Stimulated activated CD4-positive, alpha-beta T cell treated with anti-CD3 and anti-CD28 coated beads, Interleukin-4, amount 100 ng/mL, for 4 hours (primary cell): ENCODE data around the gene TMPRSS6.

Experiments used
- DNase-seq, 2 experiments: peaks; one replicate each; pipeline ENCODE4 v3.0.0-alpha.2; 2020

TMPRSS6 gene

DNA sequence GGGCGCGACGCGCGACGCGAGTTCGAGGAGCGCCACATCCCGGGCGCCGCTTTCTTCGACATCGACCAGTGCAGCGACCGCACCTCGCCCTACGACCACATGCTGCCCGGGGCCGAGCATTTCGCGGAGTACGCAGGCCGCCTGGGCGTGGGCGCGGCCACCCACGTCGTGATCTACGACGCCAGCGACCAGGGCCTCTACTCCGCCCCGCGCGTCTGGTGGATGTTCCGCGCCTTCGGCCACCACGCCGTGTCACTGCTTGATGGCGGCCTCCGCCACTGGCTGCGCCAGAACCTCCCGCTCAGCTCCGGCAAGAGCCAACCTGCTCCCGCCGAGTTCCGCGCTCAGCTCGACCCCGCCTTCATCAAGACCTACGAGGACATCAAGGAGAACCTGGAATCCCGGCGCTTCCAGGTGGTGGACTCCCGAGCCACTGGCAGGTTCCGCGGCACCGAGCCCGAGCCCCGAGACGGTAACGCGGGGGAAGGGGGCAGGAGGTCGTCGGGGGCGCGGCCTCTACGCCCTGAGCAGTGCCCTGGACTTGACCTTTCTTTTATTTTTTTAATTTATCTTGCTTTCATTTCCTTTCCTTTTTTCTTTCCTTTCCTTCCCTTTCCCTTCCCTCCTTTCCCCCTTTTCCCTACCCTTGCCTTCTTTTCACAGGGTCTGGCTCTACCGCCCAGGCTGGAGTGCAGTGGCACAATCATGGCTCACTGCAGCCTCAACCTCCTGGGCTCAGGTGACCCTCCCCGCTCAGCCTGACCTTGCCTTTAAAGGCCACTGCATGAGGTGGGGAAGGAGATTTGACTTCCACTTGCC, 85.0 kb downstream of the TMPRSS6 start:
- no peak for DNase-seq

DNA sequence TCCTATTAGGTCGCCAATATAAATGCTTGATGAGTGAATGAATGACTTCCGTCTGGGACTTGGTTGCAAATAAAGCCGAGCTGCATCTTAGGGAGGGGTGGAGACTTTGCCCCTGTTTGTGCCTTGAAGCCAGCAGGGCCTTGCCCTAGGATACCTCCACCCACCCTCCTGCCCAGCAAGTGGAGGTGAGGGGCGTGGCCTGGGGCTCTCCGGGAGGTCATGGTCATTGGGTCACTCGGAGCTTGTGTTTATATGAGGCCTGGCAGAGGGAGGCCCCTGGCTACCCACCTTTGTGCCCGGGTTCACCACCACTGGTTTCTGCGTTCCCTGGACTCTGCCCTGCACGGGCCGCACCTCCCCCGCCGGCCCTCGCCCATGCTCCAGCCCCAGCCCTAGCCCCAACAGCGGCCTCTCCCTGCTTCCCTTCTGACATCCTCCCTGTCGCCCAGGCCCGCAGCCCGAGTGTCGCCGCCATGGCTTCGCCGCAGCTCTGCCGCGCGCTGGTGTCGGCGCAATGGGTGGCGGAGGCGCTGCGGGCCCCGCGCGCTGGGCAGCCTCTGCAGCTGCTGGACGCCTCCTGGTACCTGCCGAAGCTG, 85.7 kb downstream of the TMPRSS6 start:
- DNase-seq: no peak

DNA sequence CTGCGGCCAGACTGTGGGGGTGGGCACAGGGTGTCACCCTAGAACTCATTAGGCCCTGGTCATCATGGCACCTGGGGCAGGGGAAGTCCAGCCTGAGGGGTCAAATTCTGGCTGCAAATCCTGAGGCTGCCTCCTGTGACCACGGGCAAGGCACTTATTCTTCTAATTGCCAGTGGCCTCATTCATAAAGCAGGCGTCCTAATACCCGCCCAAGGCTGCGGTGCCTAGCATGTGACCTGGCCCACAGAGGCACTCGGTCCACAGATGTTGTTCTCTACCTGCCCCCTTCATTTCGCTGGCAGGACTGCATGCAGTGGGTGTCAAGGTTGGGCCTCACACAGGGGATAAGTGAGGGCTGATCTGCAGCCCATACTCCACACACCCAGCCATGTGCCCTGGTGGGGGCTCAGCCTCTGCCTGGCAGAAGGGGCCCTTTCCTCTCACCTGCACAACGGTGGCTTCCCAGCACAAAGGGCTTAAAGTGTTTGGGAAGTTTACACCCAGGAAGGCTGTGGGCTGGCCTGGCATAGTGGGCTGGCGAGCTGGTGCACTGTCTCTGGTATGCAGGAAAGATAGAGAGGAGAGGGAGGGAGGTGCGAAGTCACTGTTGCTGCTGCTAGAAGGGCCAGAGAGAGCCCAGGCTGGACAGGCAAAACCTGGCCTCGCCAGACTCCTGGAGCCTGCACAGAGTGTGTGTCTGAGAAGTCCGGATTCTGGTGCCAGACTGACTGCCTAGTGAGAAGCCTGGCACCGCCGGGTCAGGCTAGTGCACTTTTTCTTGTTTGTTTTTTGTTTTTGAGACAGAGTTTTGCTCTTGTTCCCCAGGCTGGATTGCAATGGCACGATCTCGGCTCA, 86.8 kb downstream of the TMPRSS6 start:
- no peak for DNase-seq

DNA sequence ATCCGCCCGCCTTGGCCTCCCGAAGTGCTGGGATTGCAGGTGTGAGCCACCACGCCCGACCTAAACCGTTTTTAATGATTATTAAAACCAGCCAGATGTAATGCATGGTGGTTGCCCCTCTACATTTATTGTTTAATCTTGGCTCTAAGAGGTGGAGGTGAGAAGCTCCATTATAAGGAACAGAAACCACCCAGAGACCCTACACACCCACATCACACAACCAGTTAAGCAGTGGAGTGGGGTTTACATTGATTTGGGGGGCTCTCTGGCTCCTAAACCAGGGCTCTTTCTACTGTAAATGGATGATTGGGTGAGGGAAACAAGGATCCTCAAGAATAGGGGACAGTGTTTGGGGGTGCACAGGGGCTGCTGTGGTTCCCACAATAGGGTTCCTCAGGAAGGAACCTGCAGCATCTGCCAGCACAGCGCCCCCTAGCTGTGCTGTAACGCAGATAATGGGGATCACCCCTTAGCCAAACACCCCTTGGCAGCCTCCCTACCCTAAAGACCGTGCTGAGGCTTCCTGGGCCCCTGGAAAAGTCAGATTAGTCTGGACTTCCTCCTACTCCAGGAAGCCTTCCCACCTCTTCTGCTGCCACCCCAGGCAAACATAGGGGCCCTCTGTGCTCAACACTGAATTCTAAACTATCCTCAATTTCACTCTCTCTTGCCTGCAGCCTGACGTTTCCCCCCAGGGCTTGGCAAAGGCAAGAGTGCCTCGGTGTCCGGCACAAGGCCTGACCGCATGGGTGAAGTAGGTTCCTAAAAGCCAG, 87.6 kb downstream of the TMPRSS6 start:
- DNase-seq: peak; percentile 38 to 54

DNA sequence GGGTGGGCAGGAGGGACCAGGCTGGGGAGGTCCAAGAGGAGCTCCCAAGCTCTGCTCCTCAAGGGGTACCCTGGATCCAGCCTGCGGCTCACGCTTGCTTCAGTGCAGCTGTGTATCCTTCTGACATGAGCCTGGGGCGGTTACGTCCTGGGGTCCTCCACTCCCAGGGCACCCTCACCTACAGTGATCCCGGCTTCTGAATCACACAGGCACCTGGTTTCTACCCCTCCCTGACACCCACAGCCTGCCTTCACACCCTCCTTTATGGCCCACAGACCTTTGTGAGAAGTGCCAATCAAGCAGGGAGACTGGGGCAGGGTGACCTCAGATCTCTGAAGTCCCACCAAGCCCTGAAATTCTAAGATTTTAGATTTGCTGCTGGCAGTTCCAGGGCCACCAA, 88.5 kb downstream of the TMPRSS6 start:
- DNase-seq: no peak

DNA sequence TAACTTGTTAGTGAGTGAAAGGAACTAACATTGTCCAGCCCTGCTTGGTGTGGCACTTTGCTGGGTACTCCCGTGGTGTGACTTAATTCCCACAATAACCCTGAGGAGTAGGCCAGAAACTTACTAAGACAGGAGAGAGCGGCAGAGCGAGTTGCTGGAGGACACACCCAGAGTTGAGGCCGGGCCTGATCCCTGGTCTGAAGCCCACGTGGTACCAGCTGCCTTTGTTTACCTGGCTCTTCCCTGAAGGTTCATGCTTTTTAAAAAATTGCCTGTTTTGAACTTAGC, 89.4 kb downstream of the TMPRSS6 start:
- no peak for DNase-seq

DNA sequence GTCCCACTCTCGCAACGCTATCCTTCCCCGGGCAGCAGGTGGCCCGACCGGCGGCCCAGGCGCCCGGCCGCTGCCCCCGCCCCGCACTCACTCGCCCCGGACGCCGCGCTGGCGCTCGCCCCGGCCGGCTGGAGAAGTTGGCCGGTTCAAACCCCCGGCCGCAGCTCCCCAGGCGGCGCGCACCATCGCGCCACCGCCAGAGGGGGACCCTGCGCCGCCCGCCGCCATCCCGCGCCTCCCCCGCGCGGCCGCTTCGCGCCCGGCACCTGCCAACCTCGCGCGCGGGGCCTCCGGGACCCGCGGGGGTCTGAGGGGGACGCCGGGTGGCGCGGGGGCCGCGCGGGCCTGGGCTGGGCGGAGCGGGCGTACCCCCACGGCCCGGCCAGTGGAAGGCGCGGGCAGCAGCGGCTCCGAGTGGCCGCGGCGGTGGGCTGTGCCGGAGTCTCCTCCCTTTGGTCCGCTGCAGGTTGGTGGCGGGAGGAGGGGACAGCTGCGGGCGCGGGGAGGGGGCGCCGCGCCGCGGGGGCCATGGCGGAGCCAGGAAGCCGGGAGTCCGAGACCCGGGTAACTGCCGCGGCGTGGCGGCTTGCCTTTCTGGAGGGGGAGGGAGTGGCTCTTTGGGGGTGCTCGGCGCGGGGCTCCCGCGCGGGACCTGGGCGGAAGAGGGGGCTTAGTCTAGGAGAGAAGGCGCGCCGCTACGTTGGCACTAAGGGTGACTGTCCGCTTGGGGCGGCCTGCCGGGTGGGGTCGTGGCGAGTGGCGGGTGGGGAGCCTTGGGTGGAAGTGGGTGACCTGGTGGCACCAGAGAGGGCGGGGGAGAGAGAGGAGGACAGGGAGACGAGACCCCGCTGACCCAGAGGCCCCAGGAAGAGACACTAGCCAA, 90.0 kb downstream of the TMPRSS6 start, which contains the start of the genes MPST and TST:
Gene MPST (plus strand): TSS at position 434 of the 883 bp plus-strand sequence. CDS start 95 bp downstream, at position 529.
Gene TST (minus strand): TSS at position 139 of the 883 bp plus-strand sequence. CDS start 715 bp downstream, outside the sequence.
- peak; percentile 5 to 36 for DNase-seq

DNA sequence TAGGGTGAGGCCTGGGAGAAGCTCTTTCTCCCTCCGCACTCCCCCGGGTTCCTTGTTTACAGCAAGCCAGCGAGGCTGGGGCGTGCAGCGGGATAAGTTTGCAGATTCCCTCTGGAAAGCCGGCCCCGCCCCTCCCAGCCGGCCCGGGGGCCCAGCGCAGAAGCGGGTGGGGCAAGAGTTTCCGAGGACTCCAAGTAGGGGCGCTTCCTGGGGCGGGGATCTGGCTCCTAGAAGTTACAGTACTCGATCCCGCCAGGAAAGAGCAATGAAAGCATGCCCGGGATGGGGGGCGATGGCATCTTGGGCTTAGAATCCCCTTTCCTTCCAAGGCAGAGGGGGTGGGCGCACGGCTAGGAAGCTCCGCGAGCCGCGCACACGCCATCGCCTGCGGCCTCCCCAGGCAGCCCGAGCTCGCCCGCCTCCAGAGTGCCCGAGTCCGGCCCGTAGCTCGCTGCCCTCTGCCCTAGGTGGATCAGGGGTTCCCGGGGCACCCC, 90.7 kb downstream of the TMPRSS6 start:
- no peak for DNase-seq

DNA sequence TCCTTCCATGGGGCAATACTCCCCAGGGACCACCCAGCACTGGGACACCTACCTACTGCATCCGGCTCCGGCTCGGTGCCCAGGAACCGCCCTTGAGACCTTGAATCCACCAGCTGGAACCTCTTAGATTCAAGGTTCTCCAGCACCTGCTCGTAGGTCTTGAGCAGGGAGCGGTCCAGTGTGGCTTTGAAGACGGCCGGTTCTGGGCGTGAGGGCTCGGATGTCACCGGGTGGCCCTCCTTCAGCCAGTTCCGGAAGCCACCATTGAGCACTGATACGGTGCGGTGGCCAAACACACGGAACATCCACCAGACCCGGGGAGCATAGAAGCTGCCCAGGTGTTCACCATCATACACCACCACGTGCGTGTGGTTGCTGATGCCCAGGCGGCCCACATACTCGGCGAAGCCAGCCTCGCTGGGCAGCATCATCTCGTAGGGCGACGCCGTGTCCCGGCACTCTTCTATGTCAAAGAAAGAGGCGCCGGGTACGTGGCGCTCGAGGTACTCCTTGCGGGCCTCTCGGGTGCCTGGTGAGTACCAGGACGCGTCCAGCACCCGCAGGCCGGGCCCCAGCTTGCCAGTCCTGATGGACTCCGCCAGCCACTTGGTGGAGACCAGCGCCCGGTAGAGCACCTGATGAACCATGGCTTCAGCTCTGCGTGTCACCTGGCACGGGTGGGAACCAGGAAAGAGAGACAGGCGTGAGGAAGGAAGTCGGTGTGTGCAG, 91.3 kb downstream of the TMPRSS6 start:
- no peak for DNase-seq

DNA sequence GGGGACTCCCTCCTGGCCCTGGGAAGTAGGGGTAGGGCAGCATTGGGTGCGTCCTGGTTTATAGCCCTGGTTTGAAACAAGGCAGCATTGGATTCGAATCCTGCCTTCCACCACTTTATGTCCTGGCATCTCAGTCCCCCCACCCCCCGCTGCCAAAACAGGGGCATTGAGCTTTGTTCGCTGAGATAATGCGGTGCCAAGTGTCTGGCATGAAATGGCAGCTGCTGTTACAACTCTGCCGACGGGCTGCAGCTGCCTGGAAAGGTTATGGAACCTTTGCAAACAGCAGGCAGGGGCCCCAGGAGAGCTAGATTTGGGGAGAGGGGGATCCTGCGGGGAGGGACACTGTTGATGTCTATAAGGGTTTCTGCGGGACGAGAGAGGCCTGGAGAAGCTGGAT, 92.2 kb downstream of the TMPRSS6 start:
- DNase-seq: no peak

DNA sequence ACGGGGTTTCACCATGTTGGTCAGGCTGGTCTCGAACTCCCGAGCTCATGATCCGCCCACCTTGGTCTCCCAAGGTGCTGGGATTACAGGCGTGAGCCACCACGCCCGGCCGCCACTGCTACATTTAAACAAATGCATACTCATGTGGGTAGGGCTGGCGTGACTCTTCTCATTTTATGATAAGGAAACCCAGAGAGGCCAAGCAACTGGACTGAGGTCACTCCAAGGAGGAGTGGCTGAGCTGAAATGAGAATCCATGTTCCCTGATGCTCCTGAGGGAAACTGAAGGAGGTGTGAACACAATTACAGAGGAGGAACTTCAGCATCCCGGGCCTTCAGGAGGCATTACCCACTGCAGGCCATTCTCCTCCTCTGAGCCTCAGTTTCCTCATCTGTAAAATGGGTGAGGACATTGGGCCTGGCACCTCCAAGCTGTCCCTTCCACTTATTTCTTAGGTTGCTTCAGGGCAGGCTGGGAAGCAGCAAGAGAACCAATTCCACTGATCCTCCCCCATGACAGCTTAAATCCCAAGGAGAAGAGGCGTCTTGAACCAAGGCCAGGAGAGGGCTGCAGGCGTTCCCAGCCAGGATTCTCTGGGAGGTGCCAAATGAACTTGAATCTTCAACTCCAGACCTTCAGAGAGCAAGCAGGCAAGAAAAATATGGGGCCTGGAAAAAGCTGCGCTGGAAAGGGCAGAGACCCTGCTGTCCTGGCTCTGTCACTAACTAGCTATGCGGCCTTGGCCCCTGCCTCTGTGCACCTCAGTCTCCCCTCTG, 93.2 kb downstream of the TMPRSS6 start:
- DNase-seq: no peak

DNA sequence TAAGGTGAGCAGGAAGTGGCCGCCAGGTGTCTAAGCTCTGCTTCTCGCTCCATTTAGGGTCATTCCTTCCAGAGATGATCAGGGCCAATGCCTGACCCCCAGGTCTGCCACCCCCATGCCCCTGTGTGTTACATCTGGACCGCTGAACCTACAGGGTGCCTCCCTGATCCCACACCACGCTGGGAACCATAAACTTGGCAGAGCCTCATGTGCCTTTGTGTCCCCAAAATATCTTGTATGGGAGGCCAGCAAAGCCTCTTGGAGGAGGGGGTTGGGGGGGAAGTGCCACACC, 94.0 kb downstream of the TMPRSS6 start:
- no peak for DNase-seq
